Caco-2 (cell line): ENCODE measurements around the gene STK38L. TPM values are rescaled to one million over a fixed set of nuclear protein-coding genes. Genes with fewer than 3 reads are reported as not detected.

ENCODE experiments used
- BruUV-seq: library from RNA; stranded (reverse); fragments of 400-500 nt; replicated peaks from 2 replicates; lab custom pipeline; 2021; lab: Mats Ljungman, UMichigan
- CTCF ChIA-PET: fragments of 300-600 bp; sonication (Branson Sonifier 250); formaldehyde crosslinking; loops from one replicate; lab custom pipeline; 2022; ENCODE audit warnings: antibody characterized with exemption; lab: Charles Lee
- POLR2A ChIA-PET: fragments of 300-600 bp; sonication (Branson Sonifier 250); formaldehyde crosslinking; loops from one replicate; lab custom pipeline; 2022; ENCODE audit warnings: antibody characterized with exemption; lab: Charles Lee
- DNase-seq, 2 experiments: peaks; one replicate each; pipeline versions ENCODE4 v3.0.0 to v3.0.0-alpha.2; 2020 to 2022
- H3K27me3 ChIP-seq: replicated peaks from 2 replicates; pipeline ENCODE4 v1.6.0; 2011; ENCODE audit warnings: low read length; ENCODE audit not compliant: control insufficient read depth, insufficient read depth
- H3K36me3 ChIP-seq: 2 replicates; pipeline ENCODE4 v1.5.1; 2011; ENCODE audit warnings: low read length; ENCODE audit not compliant: control insufficient read depth, insufficient read depth
- H3K4me1 ChIP-seq: fragments of 250-450 bp; sonication (Bioruptor Pico); 2 replicates; pipeline ENCODE4 v1.5.1; 2020; ENCODE audit warnings: mild to moderate bottlenecking
- H3K4me3 ChIP-seq: 2 replicates; pipeline ENCODE4 v1.5.1; 2011; ENCODE audit warnings: low read depth, mild to moderate bottlenecking, control low read depth, low read length
- H3K9me3 ChIP-seq: fragments of 250-450 bp; sonication (Bioruptor Pico); 2 replicates; pipeline ENCODE4 v1.5.1; 2020; ENCODE audit warnings: mild to moderate bottlenecking, moderate library complexity
- H3K27ac Mint-ChIP-seq: one replicate; pipeline ENCODE4 v1.8.0; 2022; ENCODE audit warnings: mixed read lengths; ENCODE audit not compliant: unreplicated experiment
- H3K27me3 Mint-ChIP-seq: one replicate; pipeline ENCODE4 v1.8.0; 2022; ENCODE audit warnings: mixed read lengths; ENCODE audit not compliant: insufficient read depth, unreplicated experiment
- H3K36me3 Mint-ChIP-seq: one replicate; pipeline ENCODE4 v1.8.0; 2022; ENCODE audit warnings: mild to moderate bottlenecking, mixed read lengths; ENCODE audit not compliant: insufficient read depth, unreplicated experiment
- H3K4me1 Mint-ChIP-seq: one replicate; pipeline ENCODE4 v1.8.0; 2022; ENCODE audit warnings: low read depth, mixed read lengths; ENCODE audit not compliant: unreplicated experiment
- H3K4me3 Mint-ChIP-seq: one replicate; pipeline ENCODE4 v1.8.0; 2022; ENCODE audit warnings: mild to moderate bottlenecking, moderate library complexity, mixed read lengths; ENCODE audit not compliant: unreplicated experiment
- H3K9me3 Mint-ChIP-seq: one replicate; pipeline ENCODE4 v1.8.0; 2022; ENCODE audit warnings: mixed read lengths; ENCODE audit not compliant: unreplicated experiment
- CTCF ChIP-seq, 2 experiments: fragments of 200-600 bp in 1 of 2; IDR thresholded peaks; 1 replicate in 1 of 2; 2 replicates in 1 of 2; pipeline versions ENCODE4 v1.5.1 to v1.8.0; 2011 to 2022; ENCODE audit warnings: antibody characterized with exemption in 1 of 2, control low read depth in 1 of 2, inconsistent platforms in 1 of 2, low read depth in 1 of 2, low read length in 1 of 2, mild to moderate bottlenecking in 1 of 2, moderate library complexity in 1 of 2; ENCODE audit not compliant: insufficient read depth in 1 of 2, severe bottlenecking in 1 of 2, unreplicated experiment in 1 of 2
- intact Hi-C: fragments of 100-400 bp; cut with micrococcal nuclease; formaldehyde crosslinking; loops from one replicate; pipeline ENCODE4 v1.10.0; 2022; ENCODE audit not compliant: unreplicated experiment
- total RNA-seq: library from RNA; stranded (reverse); gene quantifications from 2 replicates; pipeline ENCODE4 v1.2.3, GENCODE V29; 2022

STK38L gene
- total RNA-seq, 1 experiment from 2014 or later, result 59.4 TPM

GRCh38 chr12:27331291-27331926 is 87.3 kb downstream of the STK38L start:
- ChIA-PET POLR2A (no interaction called here), CTCF (interaction anchor here (0.7 kb wide), 1 partner anchor 25 kb away, joined by 4 read pairs; no protein-coding TSS in a partner anchor)
- H3K4me3 Mint-ChIP-seq, result peak overlapping the region; percentile 80
- no peaks in the 10 kb centered on the region; the same call in 1 of the 2 replicates for H3K36me3 ChIP-seq
- intact Hi-C loops, result no loop called here
- H3K27ac Mint-ChIP-seq, result peak overlapping the region; percentile 83
- H3K27me3 ChIP-seq, result no peaks in the 10 kb centered on the region
- DNase-seq, result peak in 1 of 2 experiments; percentile 57
- peaks cover 20% of the 10 kb centered on the region for H3K36me3 Mint-ChIP-seq
- H3K4me3 ChIP-seq, result no peak overlapping the region
- peaks cover 27% of the 10 kb centered on the region for H3K4me1 ChIP-seq
- BruUV-seq, result no TSS peak
- H3K9me3 ChIP-seq, result no peaks in the 10 kb centered on the region
- H3K4me1 Mint-ChIP-seq, result peaks cover 37% of the 10 kb centered on the region
- H3K27me3 Mint-ChIP-seq, result no peaks in the 10 kb centered on the region
- no peak for TF ChIP-seq CTCF (IDR thresholded peaks at IDR 0.05; ENCODE audit: insufficient read depth in 1 of 2, low read depth in 1 of 2, low read length in 1 of 2, severe bottlenecking in 1 of 2, unreplicated experiment in 1 of 2)
- no peaks in the 10 kb centered on the region for H3K9me3 Mint-ChIP-seq

- H3K4me1 Mint-ChIP-seq, result peaks cover 37% of the 10 kb centered on the region
- no peaks in the 10 kb centered on the region for H3K9me3 Mint-ChIP-seq
- DNase-seq, result peak in 1 of 2 experiments; percentile 27
- ChIA-PET POLR2A (interaction anchor here (1.9 kb wide), 1 partner anchor 88 kb away, joined by 8 read pairs; the partner anchor contains the start of gene STK38L), CTCF (interaction anchor here (0.7 kb wide), 1 partner anchor 26 kb away, joined by 4 read pairs; no protein-coding TSS in a partner anchor)
- peak overlapping the region; percentile 80 for H3K4me3 Mint-ChIP-seq
- H3K36me3 Mint-ChIP-seq, result peaks cover 15% of the 10 kb centered on the region
- H3K27me3 ChIP-seq, result no peaks in the 10 kb centered on the region
- peaks cover 27% of the 10 kb centered on the region for H3K4me1 ChIP-seq
- no peaks in the 10 kb centered on the region for H3K36me3 ChIP-seq
- no peak for TF ChIP-seq CTCF (IDR thresholded peaks at IDR 0.05; ENCODE audit: insufficient read depth in 1 of 2, low read depth in 1 of 2, low read length in 1 of 2, severe bottlenecking in 1 of 2, unreplicated experiment in 1 of 2)
- H3K4me3 ChIP-seq, result peak overlapping the region; percentile 87
- BruUV-seq, result TSS peak; percentile 58
- H3K9me3 ChIP-seq, result no peaks in the 10 kb centered on the region
- H3K27ac Mint-ChIP-seq, result peak overlapping the region; percentile 83
- no peaks in the 10 kb centered on the region for H3K27me3 Mint-ChIP-seq
- intact Hi-C loops, result loop anchor here (1.0 kb wide), 1 partner anchor 52 kb away; no protein-coding TSS in a partner anchor
These were observed 87.8 kb downstream of the STK38L start for GRCh38 chr12:27331927-27332324.

GRCh38 chr12:27332407-27332713 is 88.3 kb downstream of the STK38L start:
- DNase-seq, result no peak
- Histone ChIP-seq H3K27me3 (no peaks in the 10 kb centered on the region), H3K9me3 (no peaks in the 10 kb centered on the region), H3K4me3 (peak overlapping the region; percentile 87), H3K4me1 (peaks cover 31% of the 10 kb centered on the region), H3K36me3 (no peaks in the 10 kb centered on the region)
- Mint-ChIP-seq H3K36me3 (peaks cover 13% of the 10 kb centered on the region), H3K27ac (peak overlapping the region; percentile 83), H3K4me3 (peak overlapping the region; percentile 80), H3K4me1 (peaks cover 40% of the 10 kb centered on the region), H3K9me3 (no peaks in the 10 kb centered on the region), H3K27me3 (no peaks in the 10 kb centered on the region)
- no peak for TF ChIP-seq CTCF (IDR thresholded peaks at IDR 0.05; ENCODE audit: insufficient read depth in 1 of 2, low read depth in 1 of 2, low read length in 1 of 2, severe bottlenecking in 1 of 2, unreplicated experiment in 1 of 2)
- intact Hi-C loops, result loop anchor here (1.0 kb wide), 1 partner anchor 52 kb away; no protein-coding TSS in a partner anchor
- ChIA-PET CTCF (interaction anchor here (0.7 kb wide), 1 partner anchor 26 kb away, joined by 4 read pairs; no protein-coding TSS in a partner anchor), POLR2A (interaction anchor here (0.5 to 1.9 kb wide), 3 partner anchors 46 to 310 kb away, joined by 3 to 8 read pairs (median 3); partner anchors contain the start of genes MED21 and STK38L)
- BruUV-seq, result no TSS peak
